Erythroblast (primary cell): ENCODE measurements around the gene RYR2.

Source experiments
- GATA1 ChIP-seq: IDR thresholded peaks from 2 replicates; pipeline ENCODE4 v1.6.1; 2011; ENCODE audit warnings: low read depth, mild to moderate bottlenecking, control low read depth, low read length, moderate library complexity
- POLR2A ChIP-seq: IDR thresholded peaks from 2 replicates; pipeline ENCODE4 v1.6.1; 2011; ENCODE audit warnings: mild to moderate bottlenecking, low read length

- no peak for TF ChIP-seq POLR2A
- TF ChIP-seq GATA1: no peak
Observed at GRCh38 chr1:237670302-237670701, 628.3 kb downstream of the RYR2 start.
